SIG-M5 (cell line): ENCODE data around the gene EMB.
"Not testable (repeated sequence)": the region's sequence is repeated elsewhere in the genome, so short reads cannot be mapped to it uniquely, and the experiment has no call there.

Source experiments
- DNase-seq: peaks from one replicate; lab custom pipeline; 2025; lab: John Stamatoyannopoulos, UW

EMB gene

DNA sequence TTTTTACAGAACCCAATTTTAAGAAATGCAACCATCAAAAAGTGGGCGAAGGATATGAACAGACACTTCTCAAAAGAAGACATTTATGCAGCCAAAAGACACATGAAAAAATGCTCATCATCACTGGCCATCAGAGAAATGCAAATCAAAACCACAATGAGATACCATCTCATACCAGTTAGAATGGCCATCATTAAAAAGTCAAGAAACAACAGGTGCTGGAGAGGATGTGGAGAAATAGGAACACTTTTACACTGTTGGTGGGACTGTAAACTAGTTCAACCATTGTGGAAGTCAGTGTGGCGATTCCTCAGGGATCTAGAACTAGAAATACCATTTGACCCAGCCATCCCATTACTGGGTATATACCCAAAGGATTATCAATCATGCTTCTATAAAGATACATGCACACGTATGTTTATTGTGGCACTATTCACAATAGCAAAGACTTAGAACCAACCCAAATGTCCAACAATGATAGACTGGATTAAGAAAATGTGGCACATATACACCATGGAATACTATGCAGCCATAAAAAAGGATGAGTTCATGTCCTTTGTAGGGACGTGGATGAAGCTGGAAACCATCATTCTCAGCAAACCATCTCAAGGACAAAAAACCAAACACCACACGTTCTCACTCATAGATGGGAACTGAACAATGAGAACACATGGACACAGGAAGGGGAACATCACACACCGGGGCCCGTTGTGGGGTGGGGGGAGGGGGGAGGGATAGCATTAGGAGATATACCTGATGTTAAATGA is 19.7 kb downstream of the EMB start:
- DNase-seq = not testable (repeated sequence)

DNA sequence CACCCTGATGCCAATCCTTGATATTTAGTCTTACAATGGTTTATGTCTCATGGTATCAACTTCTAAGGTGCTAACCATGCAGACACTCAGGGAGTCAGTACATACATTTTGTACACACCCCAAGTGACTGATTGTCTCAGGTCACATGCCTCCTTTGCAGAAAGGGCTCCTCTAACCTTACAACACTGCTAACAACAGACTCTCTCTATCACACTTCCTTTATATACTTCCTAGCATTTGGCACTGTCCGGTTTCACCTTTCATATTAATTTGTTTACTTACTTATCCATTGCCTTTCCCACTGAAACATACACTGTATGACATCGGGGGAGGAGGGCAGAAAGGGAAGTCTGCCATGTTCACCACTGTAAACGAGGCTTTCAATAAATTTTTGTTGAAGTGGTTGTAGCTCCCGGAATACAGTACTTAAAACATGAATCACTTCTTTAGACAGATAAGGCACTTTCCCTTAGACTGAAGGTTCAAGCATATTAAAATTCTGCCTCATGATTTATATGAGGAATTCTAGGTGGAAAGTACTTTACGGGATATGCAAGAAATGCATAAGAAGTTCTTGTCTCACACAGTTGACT is 20.6 kb downstream of the EMB start:
- DNase-seq = no peak

DNA sequence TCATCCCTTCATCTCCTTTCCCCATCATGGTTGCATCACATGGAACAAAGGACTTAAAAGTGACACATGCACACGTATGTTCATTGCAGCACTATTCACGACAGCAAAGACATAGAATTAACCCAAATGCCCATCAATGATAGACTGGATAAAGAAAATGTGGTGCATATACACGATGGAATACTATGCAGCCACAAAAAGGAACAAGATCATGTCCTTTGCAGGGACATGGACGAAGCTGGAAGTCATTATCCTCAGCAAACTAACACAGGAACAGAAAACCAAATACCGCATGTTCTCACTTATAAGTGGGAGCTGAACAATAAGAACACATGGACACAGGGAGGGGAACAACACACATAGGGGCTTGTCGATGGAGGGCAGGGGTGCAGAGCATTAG is 21.4 kb downstream of the EMB start:
- DNase-seq = not testable (repeated sequence)

DNA sequence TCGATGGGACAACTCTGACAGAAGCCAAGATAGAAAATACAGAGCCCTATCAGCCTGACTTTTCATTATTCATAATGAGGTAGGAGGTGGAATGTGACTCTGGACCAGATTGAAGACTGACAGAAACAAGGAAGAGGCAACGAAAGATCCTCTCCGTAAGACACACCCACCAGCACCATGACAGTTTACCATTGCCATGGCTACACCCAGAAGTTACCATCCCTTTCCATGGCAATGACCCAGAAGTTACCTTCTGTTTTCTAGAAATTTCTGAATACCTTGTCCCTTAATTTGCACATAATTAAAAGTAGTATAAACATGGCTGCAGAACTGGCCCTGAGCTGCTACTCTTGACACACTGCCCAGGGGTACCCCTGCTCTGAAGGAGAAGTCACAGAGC is 24.5 kb downstream of the EMB start:
- not testable (repeated sequence) for DNase-seq

DNA sequence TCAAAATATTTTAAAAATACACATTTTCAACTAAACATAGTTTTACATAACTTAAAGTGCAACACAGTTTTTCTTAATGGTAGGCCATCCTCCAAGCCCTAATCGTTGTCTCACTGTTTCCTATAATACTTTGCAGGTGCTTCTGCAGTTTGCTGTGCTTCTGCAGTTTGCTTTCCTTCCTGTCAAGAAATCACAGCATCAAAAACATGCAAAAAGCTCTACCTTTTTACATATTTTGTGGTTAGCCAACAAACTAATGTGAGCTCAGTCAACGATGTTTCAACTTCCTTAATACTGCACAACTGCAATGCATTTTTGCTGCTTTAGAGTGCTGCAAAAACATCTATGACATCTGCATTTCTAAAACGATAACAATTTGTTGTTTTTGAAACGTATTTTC is 25.2 kb downstream of the EMB start:
- DNase-seq = no peak

DNA sequence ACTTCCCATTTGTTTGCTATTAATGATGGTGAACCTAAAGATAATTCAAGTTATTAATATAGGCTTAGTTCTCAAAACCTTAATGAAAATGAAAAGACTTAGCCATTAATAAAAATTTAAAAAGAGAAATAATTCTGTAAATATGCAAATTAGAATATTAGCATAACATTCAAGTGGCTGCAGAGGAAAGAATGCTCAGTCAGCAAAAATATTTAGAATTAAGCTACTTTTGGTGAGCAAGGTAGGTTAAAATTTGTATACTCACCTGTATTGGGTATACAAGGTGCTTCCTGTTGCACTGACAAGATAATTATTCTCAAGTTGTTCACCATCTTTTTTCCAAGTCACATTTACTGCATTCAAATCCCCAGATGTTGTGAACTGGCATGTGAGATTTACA is 30.2 kb downstream of the EMB start:
- DNase-seq = not testable (repeated sequence)

DNA sequence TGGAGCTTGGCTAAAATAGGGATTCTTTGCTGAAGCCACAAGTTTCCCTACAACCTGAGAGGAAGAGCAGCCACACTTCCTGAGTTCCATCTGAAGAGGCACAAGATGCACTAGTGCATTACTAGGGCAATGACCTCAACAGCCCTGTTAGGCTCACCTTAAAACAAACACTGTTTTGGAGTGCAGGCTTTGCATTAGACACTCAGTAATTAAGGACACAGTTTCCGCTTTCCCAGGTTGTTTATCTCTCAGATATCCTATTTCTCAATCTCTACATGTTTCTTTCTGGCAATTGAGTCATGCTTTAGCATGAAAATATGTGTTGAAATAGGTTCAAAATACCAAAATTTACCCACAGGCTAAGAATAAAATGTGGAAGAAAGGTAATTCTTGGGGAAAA is 34.2 kb downstream of the EMB start:
- no peak for DNase-seq

DNA sequence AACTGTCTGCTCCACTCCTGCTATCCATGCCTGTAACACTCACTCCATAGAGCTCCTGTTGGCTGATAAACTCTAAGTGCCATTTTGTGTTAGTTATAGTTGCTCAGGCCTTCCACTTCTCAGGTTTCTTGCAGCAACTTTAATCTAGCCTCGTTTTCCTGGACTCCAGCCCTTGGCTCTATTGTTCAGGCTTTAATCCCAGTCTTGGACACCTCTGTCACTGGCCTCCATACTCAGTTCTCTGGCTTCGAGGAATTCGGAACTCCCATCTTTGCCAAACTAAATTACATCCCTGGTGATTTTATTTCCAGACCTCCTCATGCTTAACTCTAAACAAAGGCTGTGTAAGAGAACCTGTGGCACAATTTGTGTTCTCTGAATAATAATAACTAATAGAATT is 39.8 kb downstream of the EMB start:
- no peak for DNase-seq

DNA sequence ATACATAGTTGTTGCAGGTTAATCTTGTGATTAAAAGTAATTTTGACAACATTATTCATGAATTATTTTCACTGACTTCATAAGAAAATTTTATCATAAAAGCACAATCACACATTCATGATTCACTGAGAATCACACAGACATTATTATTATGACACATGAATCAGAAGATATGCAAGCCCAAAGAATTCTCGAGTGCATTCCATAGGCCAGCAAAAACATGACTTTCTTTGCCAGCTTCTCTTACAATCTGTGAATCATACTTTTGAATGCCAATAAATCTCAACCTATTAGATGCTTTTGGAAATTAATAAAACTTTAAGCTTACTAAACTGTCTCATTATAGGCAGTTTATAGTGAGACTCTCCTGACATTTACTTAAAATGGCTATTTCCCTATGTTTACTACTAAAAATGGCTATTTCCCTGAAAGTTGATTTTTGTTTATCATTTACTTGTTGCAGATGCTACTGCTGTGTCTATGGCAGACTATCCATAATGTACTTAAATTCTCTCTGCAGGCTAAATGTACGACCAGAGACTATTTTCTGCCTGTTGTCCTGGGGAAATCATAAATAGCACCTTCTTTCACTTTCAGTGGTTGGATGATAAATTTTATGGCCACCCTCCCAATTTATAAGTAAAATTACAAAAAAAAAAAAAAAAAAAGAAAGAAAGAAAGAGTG is 47.0 kb downstream of the EMB start:
- not testable (repeated sequence) for DNase-seq

DNA sequence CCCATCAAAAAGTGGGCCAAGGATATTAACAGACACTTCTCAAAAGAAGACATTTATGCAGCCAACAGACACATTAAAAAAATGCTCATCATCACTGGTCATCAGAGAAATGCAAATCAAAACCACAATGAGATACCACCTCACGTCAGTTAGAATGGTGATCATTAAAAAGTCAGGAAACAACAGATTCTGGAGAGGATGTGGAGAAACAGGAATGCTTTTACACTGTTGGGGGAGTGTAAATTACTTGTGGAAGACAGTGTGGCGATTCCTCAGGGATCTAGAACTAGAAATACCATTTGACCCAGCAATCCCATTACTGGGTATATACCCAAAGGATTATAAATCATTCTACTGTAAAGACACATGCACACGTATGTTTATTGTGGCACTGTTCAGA is 48.8 kb downstream of the EMB start:
- DNase-seq = not testable (repeated sequence)

DNA sequence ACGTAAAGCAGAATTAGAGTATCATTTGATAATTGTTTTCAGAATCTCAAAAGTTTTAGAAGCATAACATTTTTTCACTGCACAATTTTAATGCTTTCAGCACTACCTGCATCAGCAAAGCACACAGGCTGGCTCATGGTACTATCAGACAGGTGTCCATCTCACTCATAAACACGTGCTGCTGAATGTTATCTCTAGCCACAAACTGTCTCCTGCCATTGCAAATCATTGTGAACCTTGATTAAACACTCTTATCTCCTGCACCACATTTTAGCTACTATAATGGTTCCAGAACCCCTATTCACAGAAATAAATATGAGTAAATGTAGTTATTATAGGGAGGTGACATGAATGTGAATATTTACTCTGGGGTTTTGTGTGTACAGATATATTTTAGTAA is 56.7 kb downstream of the EMB start:
- not testable (repeated sequence) for DNase-seq

DNA sequence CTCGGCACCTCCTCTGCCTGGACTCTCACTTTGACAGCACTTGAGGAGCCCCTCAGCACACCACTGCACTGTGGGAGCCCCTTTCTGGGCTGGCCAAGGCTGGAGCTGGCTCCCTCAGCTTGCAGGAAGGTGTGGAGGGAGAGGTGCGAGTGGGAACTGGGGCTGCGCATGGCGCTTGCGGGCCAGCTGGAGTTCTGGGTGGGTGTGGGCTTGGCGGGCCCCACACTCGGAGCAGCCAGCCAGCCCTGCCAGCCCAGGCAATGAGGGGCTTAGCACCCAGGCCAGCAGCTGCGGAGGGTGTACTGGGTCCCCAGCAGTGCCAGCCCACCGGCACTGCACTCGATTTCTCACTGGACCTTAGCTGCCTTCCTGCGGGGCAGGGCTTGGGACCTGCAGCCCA is 64.4 kb downstream of the EMB start:
- not testable (repeated sequence) for DNase-seq

DNA sequence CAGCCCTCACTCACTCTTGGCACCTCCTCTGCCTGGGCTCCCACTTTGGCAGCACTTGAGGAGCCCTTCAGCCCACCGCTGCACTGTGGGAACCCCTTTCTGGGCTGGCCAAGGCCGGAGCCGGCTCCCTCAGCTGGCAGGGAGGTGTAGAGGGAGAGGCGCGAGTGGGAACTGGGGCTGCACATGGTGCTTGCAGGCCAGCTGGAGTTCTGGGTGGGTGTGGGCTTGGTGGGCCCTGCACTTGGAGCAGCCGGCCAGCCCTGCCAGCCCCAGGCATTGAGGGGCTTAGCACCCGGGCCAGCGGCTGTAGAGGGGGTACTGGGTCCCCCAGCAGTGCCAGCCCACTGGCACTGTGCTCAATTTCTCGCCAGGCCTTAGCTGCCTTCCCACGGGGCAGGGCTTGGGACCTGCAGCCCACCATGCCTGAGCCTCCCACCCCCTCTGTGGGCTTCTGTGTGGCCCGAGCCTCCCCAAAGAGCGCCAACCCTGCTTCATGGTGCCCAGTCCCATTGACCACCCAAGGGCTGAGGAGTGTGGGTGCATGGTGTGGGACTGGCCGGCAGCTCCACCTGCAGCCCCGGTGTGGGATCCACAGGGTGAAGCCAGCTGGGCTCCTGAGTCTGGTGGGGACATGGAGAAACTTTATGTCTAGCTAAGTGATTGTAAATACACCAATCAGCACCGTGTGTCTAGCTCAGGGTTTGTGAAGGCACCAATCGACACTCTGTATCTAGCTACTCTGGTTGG is 71.6 kb downstream of the EMB start:
- DNase-seq = not testable (repeated sequence)

DNA sequence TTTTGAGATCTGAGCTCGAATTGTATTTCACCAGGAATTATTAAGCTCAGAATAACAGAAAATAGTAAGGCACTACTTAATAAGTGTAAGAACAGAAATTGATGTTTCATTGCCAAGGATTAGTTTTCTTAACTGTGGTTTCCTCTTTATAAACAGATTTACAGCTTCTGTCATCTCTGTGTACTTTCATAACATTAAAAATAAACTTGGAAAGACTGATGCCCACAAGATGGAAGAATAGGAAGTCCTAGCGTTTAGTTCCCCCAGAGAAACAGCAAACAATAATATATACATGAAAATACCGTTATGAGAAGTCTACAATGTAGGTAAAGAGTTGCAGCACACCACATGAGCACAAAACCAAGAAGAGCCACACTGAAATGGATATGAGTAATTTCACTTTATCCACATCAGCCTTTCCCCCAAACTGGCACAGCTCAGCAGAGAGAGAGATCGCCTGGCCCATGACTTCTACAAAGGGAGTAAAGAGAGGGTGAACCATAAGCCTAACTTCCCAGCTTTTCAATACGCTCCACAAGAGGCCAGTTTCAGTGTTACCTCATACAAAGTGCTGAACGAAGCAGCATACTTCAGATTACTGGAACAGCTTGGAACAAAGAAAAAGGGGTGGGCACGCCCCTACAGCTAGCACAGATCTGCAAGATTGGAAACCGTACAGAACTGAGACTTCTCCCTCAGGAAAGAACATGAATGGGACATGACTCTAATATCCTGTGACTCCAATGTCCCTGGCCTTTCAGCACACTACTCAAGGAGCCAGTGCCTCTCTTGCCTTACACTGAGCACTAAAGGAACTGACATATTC is 75.4 kb downstream of the EMB start:
- no peak for DNase-seq

DNA sequence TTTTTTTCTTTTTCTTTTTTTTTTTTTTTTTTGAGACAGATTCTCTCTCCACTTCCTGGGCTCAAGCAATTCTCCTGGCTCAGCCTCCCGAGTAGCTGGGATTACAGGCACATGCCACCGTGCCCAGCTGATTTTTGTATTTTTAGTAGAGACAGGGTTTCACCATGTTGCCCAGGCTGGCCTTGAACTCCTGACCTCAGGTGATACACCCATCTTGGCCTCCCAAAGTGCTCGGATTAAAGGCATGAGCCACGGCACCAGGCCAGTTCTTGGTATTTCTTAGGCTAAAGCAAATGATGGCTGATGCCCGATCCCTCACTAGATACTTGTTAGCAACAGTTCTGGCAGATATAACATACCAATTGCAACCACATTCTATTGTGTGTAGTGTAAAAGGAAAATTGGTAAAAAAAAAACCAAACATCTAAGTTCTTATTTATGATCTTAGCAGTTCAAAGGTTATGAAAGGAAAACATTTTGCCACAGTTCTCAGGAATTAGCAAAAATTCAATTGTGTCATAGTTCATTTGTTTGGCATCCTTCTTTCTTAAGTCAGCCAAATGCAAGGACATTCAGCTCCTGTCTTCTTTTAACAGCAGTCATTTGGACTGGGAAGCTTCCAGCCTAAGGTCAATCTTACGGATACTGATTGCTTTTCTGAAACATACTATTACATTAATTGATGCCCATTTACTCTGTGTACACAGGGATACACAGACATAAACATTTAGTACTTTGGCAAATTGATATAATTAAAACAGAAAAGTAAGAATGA is 76.4 kb downstream of the EMB start:
- DNase-seq = not testable (repeated sequence)

DNA sequence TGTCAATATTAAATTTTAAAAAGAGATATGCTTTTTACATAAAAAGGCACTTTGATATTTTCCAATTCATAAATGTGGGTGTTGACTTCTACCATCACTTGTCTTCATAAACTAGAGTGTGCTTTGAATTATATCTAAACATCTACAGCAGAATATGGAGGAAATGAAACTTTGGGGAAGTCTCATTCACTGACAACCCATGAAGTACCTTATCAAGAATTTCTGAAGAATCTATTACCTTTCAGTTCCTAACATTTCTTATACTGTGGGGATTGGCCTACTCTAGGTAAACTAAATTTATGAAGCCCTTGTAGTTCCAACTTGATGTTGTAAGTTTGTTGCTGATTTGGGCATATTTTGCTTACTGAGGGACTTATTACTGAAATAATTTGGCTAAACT is 81.9 kb downstream of the EMB start:
- DNase-seq = no peak

DNA sequence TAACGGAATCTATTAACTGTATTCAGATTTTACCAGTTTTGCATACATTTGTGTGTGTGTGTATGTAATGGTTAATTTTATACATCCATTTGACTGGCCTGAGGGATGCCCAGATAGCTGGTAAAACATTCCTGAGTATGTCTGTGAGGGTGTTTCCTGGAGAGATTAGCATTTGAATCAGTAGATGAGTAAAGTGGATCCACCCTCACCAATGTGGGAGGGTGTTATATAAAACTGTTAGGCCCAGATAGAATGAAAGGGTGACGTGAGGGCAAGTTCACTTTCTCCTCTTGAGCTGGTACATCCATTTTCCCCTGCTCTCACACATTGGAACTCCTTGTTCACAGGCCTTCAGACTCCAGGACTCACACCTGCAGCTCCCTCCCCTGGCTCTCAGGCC is 88.7 kb downstream of the EMB start:
- DNase-seq = no peak
